Measurements from ENCODE around the gene GRIN2D.
A peak's percentile ranks its signal among the peaks of the same experiment; 100 is the strongest.
"Not testable (repeated sequence)": the region's sequence is repeated elsewhere in the genome, so short reads cannot be mapped to it uniquely, and the experiment has no call there.

GRIN2D gene

GRCh38 chr19:48370955-48371354, 22.5 kb upstream of the GRIN2D start:
- Histone ChIP-seq H3K27ac (no peak overlapping the region), H3K4me3 (no peak overlapping the region)

DNA sequence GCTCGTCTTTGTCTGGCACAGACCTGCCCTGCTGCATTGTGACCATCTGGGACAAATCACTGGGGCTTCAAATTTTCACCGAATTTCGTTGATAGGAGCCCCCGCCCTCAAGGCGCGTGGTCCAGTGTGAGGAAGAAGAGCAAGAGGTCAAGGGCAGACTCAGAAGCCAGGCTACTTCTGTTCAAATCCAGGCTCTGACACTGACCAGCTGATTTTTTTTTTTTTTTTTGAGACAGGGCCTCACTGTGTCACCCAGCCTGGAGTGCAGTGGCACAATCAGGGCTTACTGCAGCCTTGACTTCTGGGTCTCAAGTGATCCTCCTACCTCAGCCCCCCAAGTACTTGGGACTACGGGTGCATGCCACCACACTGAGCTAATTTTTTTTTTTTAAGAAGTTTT, 22.1 kb upstream of the GRIN2D start:
- no peak overlapping the region for H3K27ac ChIP-seq

DNA sequence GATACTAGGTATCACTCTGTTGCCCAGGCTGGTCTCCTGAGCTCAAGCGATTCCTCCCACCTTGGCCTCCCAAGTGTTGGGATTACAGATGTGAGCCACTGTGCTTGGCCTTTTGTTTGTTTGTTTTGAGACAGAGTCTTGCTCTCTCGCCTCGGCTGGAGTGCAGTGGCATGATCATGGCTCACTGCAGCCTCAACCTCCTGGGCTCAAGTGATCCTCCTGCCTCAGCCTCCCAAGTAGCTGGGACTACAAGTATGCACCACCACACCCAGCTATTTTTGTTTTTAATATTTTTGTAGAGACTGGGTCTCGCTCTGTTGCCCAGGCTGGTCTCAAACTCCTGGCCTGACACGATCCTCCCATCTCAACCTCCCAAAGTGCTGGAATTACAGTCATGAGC, 21.7 kb upstream of the GRIN2D start:
- H3K27ac ChIP-seq, H3K4me3 ChIP-seq: not testable (repeated sequence)

More for the DNA sequence above, 22.1 kb upstream of the GRIN2D start:
- no peak overlapping the region for H3K4me3 ChIP-seq

DNA sequence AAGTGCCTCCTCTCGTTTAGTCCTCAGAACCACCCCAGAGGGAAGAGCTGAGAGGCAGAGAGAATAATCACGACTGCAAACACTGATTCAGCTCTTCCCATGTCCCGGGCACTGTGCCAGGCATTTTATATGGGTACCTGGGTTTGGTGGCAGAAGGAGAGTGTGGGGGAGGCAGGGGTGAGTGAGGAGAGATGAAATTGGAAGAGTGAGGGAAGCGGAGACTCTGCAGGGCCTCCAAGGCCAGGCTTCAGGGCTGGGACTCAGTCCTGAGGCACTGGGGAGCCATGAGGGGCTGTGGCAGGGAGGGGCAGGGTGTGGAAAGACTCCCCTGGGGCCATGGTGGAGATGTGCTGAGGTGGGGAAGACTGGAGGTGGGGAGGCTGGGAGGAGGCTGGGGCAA, 20.6 kb upstream of the GRIN2D start:
- no peak overlapping the region for H3K4me3 ChIP-seq
- H3K27ac ChIP-seq: no peak overlapping the region

- H3K4me3 ChIP-seq: no peak overlapping the region
- no peak overlapping the region for H3K27ac ChIP-seq
Measured at GRCh38 chr19:48373567-48373966, 19.9 kb upstream of the GRIN2D start.

GRCh38 chr19:48378194-48378570, 15.3 kb upstream of the GRIN2D start:
- Histone ChIP-seq H3K4me3 (no peak overlapping the region), H3K27ac (no peak overlapping the region)

- Histone ChIP-seq H3K27ac (no peak overlapping the region), H3K4me3 (no peak overlapping the region)
Measured at GRCh38 chr19:48379058-48379457, 14.4 kb upstream of the GRIN2D start.

GRCh38 chr19:48381178-48381950, 12.1 kb upstream of the GRIN2D start:
- no peak overlapping the region for H3K27ac ChIP-seq

DNA sequence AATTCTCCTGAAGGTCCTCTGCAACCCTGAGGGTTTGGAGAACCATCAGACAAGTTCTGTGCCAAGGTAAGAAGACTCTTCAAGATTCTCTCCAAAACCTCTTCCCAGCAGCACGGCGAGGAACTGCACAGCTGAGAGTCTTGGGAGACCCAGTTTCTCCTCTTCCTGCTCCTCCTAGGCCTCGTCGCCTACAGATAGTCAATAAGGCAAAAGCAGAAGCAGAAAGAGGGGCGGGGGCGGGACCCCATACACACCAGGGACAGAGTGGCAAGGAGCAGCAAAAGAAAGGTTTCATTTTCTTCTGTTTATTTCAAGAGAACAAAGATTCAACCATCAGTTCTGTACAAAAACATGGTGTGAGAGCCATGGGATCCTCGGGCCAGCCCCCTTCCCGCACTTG, 11.2 kb upstream of the GRIN2D start:
- H3K27ac ChIP-seq: no peak overlapping the region

More at GRCh38 chr19:48381178-48381950, 12.1 kb upstream of the GRIN2D start:
- H3K4me3 ChIP-seq: no peak overlapping the region

DNA sequence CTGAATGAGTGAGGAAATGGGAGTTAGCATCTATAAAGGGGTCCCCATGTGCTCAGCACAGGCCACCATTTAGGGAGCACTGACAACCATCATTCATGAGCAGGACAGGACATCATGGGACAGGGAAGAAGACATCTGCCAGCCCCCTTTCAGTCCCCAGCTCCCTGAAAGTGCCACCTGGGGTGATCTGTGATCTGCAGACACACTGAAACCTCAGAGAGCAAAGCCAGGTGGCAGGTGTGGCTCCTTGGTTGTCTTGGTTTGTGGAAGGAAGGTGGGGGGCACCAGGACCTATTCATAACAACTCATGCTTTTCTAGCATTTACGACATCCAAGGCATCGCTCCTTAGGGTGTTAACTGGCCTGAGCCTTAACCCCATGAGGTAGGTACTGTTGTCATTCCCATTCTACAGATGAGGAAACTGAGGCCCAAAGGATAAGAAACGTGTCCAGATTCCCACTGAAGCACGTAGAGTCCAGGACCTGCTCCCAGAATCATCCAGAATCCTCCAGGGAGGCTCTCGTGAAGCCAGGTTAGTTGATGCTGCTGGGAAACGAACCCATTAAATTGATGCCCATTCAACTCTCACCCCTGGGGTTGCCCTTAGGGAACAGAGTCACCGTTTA, 7.9 kb upstream of the GRIN2D start:
- no peak overlapping the region for H3K27ac ChIP-seq

More for the DNA sequence above, 11.2 kb upstream of the GRIN2D start:
- no peak overlapping the region for H3K4me3 ChIP-seq

GRCh38 chr19:48386981-48387380, 6.5 kb upstream of the GRIN2D start:
- Histone ChIP-seq H3K4me3 (no peak overlapping the region), H3K27ac (no peak overlapping the region)

More for the DNA sequence above, 7.9 kb upstream of the GRIN2D start:
- no peak overlapping the region for H3K4me3 ChIP-seq

DNA sequence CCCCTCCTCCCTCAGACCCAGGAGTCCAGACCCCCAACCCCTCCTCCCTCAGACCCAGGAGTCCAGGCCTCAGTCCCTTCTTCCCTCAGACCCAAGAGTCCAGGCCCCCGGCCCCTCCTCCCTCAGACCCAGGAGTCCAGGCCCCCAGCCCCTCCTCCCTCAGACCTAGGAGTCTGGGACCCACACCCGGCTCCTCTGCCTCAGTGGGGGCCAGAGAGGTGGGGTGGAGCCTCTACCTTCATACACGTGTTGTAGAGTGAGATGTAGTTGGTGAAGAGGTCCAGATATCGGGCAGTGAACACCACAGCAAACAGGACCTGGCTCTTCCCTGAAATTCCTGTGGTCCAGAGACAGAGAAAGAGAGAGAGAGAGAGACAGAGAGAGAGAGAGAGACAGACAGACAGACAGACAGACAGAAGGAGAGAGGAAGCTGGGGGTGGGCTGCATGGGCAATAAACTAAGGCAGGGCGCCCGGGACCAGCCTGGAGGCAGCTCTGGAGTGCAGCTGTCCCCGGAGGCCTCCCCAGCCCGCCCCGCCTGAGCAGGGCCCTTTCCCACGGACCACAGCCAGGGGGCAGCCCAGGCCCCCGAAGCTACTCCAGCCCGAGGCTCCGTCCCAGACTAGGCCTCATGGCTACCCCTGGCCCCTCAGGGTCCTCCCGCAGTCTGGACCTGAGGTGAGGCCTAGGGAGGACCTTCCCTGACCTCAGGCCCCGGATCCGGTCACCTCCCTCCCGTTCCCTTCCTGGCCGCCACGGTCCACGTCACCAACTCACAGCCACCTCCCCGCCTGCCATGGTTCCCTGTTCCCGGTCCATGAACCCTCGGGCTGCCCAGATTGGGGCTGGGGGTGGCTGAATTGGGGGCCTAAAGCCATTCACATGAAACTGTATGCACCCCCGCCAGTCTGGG, 3.0 kb upstream of the GRIN2D start:
- Histone ChIP-seq H3K4me3 (peak overlapping the region; percentile 57 to 96 (median 83)), H3K27ac (peak overlapping the region; percentile 68 to 98 (median 93))

- peak within 1 kb of the TSS; percentile 68 to 98 (median 93) for H3K27ac ChIP-seq
- H3K4me3 ChIP-seq: peak within 1 kb of the TSS; percentile 57 to 96 (median 83)
Measured at GRCh38 chr19:48391100-48392005, 2.1 kb upstream of the GRIN2D start, which contains the start of gene KDELR1. KDELR1 (minus strand) TSS chr19:48391551; CDS start chr19:48391358, 193 bp downstream.

DNA sequence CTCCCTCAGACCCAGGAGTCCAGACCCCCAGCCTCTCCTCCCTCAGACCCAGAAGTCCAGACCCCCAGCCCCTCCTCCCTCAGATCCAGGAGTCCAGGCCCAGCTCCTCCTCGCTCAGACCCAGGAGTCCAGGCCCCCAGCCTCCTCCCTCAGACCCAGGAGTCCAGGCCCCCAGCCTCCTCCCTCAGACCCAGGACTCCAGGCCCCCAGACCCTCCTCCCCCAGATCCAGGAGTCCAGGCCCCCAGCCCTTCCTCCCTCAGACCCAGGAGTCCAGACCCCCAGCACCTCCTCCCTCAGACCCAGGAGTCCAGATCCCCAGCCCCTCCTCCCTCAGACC, 1.5 kb upstream of the GRIN2D start:
- H3K4me3 ChIP-seq: peak overlapping the region in 1 of 7 experiments; percentile 88
- peak overlapping the region in 2 of 21 experiments; percentile 92 to 93 for H3K27ac ChIP-seq

GRCh38 chr19:48392860-48393558, 459 bp upstream of the GRIN2D start:
- no peak overlapping the region for H3K4me3 ChIP-seq
- H3K27ac ChIP-seq: no peak overlapping the region

DNA sequence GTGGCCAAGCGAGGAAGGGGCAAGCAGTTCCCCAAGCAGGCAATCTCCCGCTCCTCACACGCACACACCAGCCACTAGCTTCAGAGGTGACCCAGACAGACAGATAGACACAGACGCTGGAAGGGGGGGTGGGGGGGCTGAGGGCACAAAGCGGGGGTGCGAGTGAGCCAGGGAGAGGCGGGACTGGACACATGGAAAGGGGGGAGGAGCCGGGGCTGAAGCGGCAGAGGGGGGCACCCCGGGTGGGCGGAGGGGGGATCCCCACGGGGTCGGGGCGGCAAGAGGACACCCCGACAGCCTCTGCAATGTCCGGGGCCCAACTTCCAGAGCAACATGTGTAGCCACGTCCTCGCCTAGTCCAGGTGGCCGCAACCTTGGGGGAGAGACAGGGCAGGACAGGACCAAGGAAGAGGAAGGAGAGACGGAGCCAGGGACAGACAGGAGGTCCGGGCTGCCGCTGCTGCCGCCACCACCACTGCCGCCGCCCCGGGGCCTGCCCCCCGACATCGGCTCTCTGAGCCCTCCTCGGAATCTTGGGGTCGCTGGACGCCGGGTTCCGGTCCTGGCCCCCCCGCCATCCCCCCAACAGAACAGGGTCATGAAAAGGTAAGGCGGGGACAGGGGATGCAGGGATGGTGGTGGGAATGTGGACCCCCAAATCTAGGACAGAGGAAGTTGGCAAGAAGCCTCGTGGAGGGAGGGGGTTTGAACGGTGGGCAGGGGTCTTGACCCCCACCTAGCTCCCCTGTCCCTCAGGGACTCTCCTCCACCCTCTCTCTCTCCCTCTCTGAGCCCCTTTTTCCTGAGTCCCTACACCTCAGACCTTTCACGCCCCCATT, 1.1 kb downstream of the GRIN2D start:
- H3K4me3 ChIP-seq: no peak overlapping the region
- H3K27ac ChIP-seq: no peak overlapping the region

DNA sequence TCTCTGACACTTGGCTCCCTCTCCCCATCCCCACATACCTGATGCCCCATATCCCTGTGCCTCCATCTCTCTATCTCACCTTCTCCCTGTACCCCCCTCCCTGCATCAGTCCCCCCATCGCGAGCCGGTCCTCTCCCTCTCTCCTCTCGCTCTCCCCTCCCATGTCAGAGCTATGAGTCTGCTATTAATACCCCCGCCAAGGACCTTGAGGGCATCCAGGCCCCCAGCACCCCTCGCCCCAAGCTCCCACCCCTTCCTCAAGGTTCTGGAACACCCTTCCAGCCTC, 1.6 kb downstream of the GRIN2D start:
- Histone ChIP-seq H3K4me3 (no peak overlapping the region), H3K27ac (no peak overlapping the region)

DNA sequence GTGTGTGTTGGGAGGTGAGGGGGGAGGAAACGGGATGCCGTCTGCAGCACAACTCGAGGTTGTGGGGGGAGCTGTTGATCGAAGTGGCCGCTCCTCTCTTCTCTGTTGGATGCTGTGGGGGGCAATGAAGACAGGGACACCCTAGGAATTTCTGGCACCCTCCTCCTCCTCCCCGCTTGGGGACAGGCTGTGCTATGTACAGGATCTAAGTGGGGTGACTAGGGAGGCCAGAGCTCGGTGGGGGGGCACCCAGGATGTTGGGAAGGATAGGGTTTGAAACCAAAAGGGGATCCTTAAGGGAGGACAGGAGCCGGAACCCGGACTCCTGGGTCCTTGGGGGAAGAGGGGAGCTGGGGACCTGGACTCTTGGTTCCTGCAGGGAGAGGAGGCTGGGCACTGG, 2.0 kb downstream of the GRIN2D start:
- no peak overlapping the region for H3K27ac ChIP-seq
- no peak overlapping the region for H3K4me3 ChIP-seq
